Measurements from ENCODE around the gene COBL.

The COBL gene

GRCh38 chr7:51152706-51153200, 163.9 kb downstream of the COBL start:
- Histone ChIP-seq H3K36me3 (ENCODE audit: control insufficient read depth, low read length) (no peaks in the 10 kb centered on the region), H3F3A (ENCODE audit: control insufficient read depth, insufficient read depth) (no peaks in the 10 kb centered on the region), H4K20me1 (ENCODE audit: control insufficient read depth, insufficient read depth, low read depth, low read length) (no peaks in the 10 kb centered on the region), H3K27me3 (ENCODE audit: control insufficient read depth, low read length) (no peaks in the 10 kb centered on the region), H3K27ac (ENCODE audit: low read depth, low read length) (no peak overlapping the region), H3K9me3 (ENCODE audit: control insufficient read depth, insufficient read depth, low read length) (no peaks in the 10 kb centered on the region; the same call in 1 of the 2 replicates), H3K4me3 (ENCODE audit: low read length) (no peak overlapping the region), H3K79me2 (ENCODE audit: control insufficient read depth, low read length) (no peaks in the 10 kb centered on the region), H3K9me2 (replicated peaks; ENCODE audit: control insufficient read depth, low read length) (no peaks in the 10 kb centered on the region), H3K4me2 (ENCODE audit: low read length) (no peak overlapping the region), H3K4me1 (ENCODE audit: control insufficient read depth, low read length) (peaks cover 23% of the 10 kb centered on the region)
- no peak for TF ChIP-seq CTCF (IDR thresholded peaks at IDR 0.05; ENCODE audit: low read depth, low read length, poor library complexity, severe bottlenecking)
- TF ChIP-seq EZH2phosphoT487 (IDR thresholded peaks at IDR 0.05; ENCODE audit: borderline replicate concordance, low read length) = no peak

GRCh38 chr7:51151455-51151854, 165.2 kb downstream of the COBL start:
- H3K27me3 ChIP-seq (ENCODE audit: control insufficient read depth, low read length) = no peaks in the 10 kb centered on the region
- H3K4me1 ChIP-seq (ENCODE audit: control insufficient read depth, low read length) = peaks cover 10% of the 10 kb centered on the region
- no peaks in the 10 kb centered on the region for H3K79me2 ChIP-seq (ENCODE audit: control insufficient read depth, low read length)
- H3K9me3 ChIP-seq (ENCODE audit: control insufficient read depth, insufficient read depth, low read length) = peaks cover 10% of the 10 kb centered on the region
- H4K20me1 ChIP-seq (ENCODE audit: control insufficient read depth, insufficient read depth, low read depth, low read length) = no peaks in the 10 kb centered on the region
- H3K27ac ChIP-seq (ENCODE audit: low read depth, low read length) = no peak overlapping the region
- TF ChIP-seq CTCF (IDR thresholded peaks at IDR 0.05; ENCODE audit: low read depth, low read length, poor library complexity, severe bottlenecking) (no peak), EZH2phosphoT487 (IDR thresholded peaks at IDR 0.05; ENCODE audit: borderline replicate concordance, low read length) (no peak)
- no peaks in the 10 kb centered on the region for H3K9me2 ChIP-seq (replicated peaks; ENCODE audit: control insufficient read depth, low read length)
- no peak overlapping the region for H3K4me2 ChIP-seq (ENCODE audit: low read length)
- H3F3A ChIP-seq (ENCODE audit: control insufficient read depth, insufficient read depth) = no peaks in the 10 kb centered on the region
- H3K36me3 ChIP-seq (ENCODE audit: control insufficient read depth, low read length) = no peaks in the 10 kb centered on the region
- no peak overlapping the region for H3K4me3 ChIP-seq (ENCODE audit: low read length)

- Histone ChIP-seq H3K4me2 (ENCODE audit: low read length) (no peak overlapping the region), H3K4me1 (ENCODE audit: control insufficient read depth, low read length) (no peaks in the 10 kb centered on the region), H4K20me1 (ENCODE audit: control insufficient read depth, insufficient read depth, low read depth, low read length) (no peaks in the 10 kb centered on the region), H3K4me3 (ENCODE audit: low read length) (no peak overlapping the region), H3K36me3 (ENCODE audit: control insufficient read depth, low read length) (no peaks in the 10 kb centered on the region), H3K9me2 (replicated peaks; ENCODE audit: control insufficient read depth, low read length) (no peaks in the 10 kb centered on the region), H3K27ac (ENCODE audit: low read depth, low read length) (no peak overlapping the region), H3K27me3 (ENCODE audit: control insufficient read depth, low read length) (no peaks in the 10 kb centered on the region), H3F3A (ENCODE audit: control insufficient read depth, insufficient read depth) (no peaks in the 10 kb centered on the region), H3K9me3 (ENCODE audit: control insufficient read depth, insufficient read depth, low read length) (peaks cover 12% of the 10 kb centered on the region), H3K79me2 (ENCODE audit: control insufficient read depth, low read length) (no peaks in the 10 kb centered on the region)
- TF ChIP-seq EZH2phosphoT487 (IDR thresholded peaks at IDR 0.05; ENCODE audit: borderline replicate concordance, low read length) (no peak), CTCF (IDR thresholded peaks at IDR 0.05; ENCODE audit: low read depth, low read length, poor library complexity, severe bottlenecking) (no peak)
Observed at GRCh38 chr7:51150193-51150592, 166.4 kb downstream of the COBL start.
